ENCODE data around the gene GGA3. TPM values are rescaled to one million over a fixed set of nuclear protein-coding genes. Genes with fewer than 3 reads are reported as not detected.

The GGA3 gene
- total RNA-seq, 1 donor from 2014 or later = 116 TPM

DNA sequence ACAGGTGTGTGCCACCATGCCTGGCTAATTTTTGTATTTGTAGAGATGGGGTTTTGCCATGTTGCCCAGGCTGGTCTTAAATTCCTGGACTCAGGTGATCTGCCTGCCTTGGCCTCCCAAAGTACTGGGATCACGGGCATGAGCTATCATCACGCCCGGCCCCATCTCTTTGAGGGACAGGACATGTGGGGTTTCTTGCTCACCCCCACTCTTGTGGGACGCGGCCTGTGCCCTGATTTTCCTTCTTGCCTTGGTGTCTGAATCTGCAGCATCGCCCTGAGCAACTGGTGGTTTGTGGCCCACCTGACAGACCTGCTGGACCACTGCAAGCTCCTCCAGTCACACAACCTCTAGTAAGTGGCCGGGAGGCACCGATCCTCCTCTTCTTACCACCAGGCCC lies 30.3 kb downstream of the GGA3 start:
- TF ChIP-seq, protein P1, sequence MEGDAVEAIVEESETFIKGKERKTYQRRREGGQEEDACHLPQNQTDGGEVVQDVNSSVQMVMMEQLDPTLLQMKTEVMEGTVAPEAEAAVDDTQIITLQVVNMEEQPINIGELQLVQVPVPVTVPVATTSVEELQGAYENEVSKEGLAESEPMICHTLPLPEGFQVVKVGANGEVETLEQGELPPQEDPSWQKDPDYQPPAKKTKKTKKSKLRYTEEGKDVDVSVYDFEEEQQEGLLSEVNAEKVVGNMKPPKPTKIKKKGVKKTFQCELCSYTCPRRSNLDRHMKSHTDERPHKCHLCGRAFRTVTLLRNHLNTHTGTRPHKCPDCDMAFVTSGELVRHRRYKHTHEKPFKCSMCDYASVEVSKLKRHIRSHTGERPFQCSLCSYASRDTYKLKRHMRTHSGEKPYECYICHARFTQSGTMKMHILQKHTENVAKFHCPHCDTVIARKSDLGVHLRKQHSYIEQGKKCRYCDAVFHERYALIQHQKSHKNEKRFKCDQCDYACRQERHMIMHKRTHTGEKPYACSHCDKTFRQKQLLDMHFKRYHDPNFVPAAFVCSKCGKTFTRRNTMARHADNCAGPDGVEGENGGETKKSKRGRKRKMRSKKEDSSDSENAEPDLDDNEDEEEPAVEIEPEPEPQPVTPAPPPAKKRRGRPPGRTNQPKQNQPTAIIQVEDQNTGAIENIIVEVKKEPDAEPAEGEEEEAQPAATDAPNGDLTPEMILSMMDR (IDR thresholded peaks at IDR 0.05) = no peak
- Mint-ChIP-seq H3K9me3 (no peaks in the 10 kb centered on the region), H3K27me3 (no peaks in the 10 kb centered on the region), H3K4me1 (no peaks in the 10 kb centered on the region), H3K36me3 (ENCODE audit: low read depth) (peaks cover 87% of the 10 kb centered on the region), H3K27ac (no peak overlapping the region), H3K4me3 (no peak overlapping the region)
- ATAC-seq (ENCODE audit: low read depth) (no peak), DNase-seq (no peak)
- ChIA-PET CTCF (interaction anchor here (1.2 kb wide), 1 partner anchor 270 kb away, joined by 3 read pairs; no protein-coding TSS in a partner anchor), POLR2A (interaction anchor here (0.5 to 1.5 kb wide), 3 partner anchors 20 to 200 kb away, joined by 4 to 8 read pairs (median 6); no protein-coding TSS in a partner anchor)
- intact Hi-C loops (cut with micrococcal nuclease) = no loop called here

DNA sequence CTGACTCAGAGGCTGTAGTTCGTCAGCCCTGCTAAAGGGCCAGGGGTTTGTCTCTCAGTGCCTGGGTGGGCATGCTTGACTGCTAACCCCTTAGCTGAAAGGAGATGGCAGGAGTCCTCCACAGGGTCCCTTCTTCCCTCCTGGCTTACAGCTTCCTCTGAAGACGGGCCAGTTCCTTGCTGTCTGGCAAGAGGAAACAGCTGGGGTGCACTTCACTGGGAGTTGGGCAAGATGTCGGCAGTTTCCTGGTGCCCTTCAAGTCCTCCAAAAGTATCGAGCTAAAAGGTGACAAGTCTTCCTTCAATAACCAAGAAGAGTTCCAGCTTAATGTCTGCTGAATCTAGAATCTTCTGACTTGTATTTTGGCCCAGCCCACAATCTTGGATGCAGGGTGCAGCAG lies 32.6 kb downstream of the GGA3 start:
- DNase-seq (no peak), ATAC-seq (ENCODE audit: low read depth) (no peak)
- ChIA-PET POLR2A (interaction anchor here (0.6 kb wide), 1 partner anchor 220 kb away, joined by 3 read pairs; no protein-coding TSS in a partner anchor), CTCF (no interaction called here)
- Mint-ChIP-seq H3K27me3 (no peaks in the 10 kb centered on the region), H3K9me3 (no peaks in the 10 kb centered on the region), H3K4me3 (no peak overlapping the region), H3K4me1 (no peaks in the 10 kb centered on the region), H3K36me3 (ENCODE audit: low read depth) (peaks cover 84% of the 10 kb centered on the region), H3K27ac (no peak overlapping the region)
- TF ChIP-seq, protein P1 (IDR thresholded peaks at IDR 0.05) = no peak
- intact Hi-C loops (cut with micrococcal nuclease) = no loop called here

DNA sequence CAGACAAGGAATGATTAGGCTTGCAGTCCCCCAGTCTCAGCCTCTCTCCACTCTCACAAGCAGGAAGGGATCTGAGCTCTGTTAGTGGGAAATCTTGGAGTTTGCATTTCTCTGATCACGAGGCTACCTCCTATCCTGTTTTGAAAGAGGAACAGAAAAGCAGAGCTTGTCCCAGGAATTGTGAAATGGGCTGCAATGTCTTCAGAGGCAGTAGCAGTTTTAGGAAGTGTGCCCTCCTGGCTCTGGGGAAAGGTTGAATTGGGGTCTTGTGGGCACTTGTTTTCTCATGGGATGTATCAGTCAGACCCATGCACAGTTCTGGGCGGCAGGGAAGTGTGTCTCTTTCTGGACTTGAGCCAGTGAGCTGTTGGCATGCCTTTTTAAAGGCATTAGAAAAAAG lies 33.1 kb downstream of the GGA3 start:
- intact Hi-C loops (cut with micrococcal nuclease) = no loop called here
- Mint-ChIP-seq H3K27me3 (no peaks in the 10 kb centered on the region), H3K4me1 (no peaks in the 10 kb centered on the region), H3K36me3 (ENCODE audit: low read depth) (peaks cover 85% of the 10 kb centered on the region), H3K4me3 (no peak overlapping the region), H3K9me3 (no peaks in the 10 kb centered on the region), H3K27ac (no peak overlapping the region)
- POLR2A ChIA-PET = no interaction called here
- TF ChIP-seq, protein P1 (IDR thresholded peaks at IDR 0.05) = no peak
- no peak for DNase-seq
- no peak for ATAC-seq (ENCODE audit: low read depth)
- CTCF ChIA-PET = no interaction called here

DNA sequence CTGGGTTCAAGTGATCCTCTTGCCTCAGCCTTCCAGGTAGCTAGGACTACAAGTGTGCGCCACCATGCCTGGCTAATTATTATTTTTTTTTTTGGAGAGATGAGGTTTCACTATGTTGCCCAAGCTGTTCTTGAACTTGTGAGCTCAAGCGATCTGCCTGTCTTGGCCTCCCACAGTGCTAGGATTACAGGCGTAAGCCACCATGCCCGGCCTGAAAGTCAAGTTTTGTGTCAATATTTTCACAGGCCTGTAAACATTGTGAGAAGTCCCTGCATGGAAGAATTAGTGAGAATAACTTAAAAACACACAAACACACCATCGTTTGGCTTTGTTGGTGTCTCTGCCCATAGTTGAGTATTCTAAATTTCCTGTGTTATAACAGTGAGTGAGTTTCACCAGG lies 33.7 kb downstream of the GGA3 start:
- DNase-seq = no peak
- TF ChIP-seq, protein P1 (IDR thresholded peaks at IDR 0.05) = no peak
- no peak overlapping the region for H3K27ac Mint-ChIP-seq
- H3K36me3 Mint-ChIP-seq (ENCODE audit: low read depth) = peaks cover 83% of the 10 kb centered on the region
- H3K4me3 Mint-ChIP-seq = no peak overlapping the region
- H3K4me1 Mint-ChIP-seq = no peaks in the 10 kb centered on the region
- intact Hi-C loops (cut with micrococcal nuclease) = no loop called here
- no peak for ATAC-seq (ENCODE audit: low read depth)
- ChIA-PET CTCF (no interaction called here), POLR2A (no interaction called here)
- no peaks in the 10 kb centered on the region for H3K9me3 Mint-ChIP-seq
- no peaks in the 10 kb centered on the region for H3K27me3 Mint-ChIP-seq

DNA sequence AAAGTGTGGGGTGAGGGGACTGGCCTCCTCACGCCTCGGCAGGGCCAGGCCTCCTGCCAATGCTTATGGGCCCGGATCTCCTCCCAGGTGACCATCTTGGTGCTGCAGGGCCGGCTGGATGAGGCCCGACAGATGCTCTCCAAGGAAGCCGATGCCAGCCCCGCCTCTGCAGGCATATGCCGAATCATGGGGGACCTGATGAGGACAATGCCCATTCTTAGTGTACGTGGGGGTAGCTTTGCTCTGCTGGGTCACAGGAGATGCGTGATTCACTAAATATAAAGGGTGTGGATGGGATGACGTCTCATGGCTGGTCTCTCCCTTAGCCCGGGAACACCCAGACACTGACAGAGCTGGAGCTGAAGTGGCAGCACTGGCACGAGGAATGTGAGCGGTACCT lies 36.4 kb downstream of the GGA3 start:
- intact Hi-C loops (cut with micrococcal nuclease) = no loop called here
- H3K27ac Mint-ChIP-seq = no peak overlapping the region
- ChIA-PET CTCF (interaction anchor here (1.3 kb wide), 1 partner anchor 187 kb away, joined by 3 read pairs; no protein-coding TSS in a partner anchor), POLR2A (no interaction called here)
- no peaks in the 10 kb centered on the region for H3K9me3 Mint-ChIP-seq
- no peak for DNase-seq
- H3K4me3 Mint-ChIP-seq = no peak overlapping the region
- H3K36me3 Mint-ChIP-seq (ENCODE audit: low read depth) = peaks cover 68% of the 10 kb centered on the region
- no peaks in the 10 kb centered on the region for H3K4me1 Mint-ChIP-seq
- ATAC-seq (ENCODE audit: low read depth) = no peak
- H3K27me3 Mint-ChIP-seq = no peaks in the 10 kb centered on the region
- TF ChIP-seq, protein P1 (IDR thresholded peaks at IDR 0.05) = no peak

All from activated B cell treated with CpG ODN at 0.5 μM for 24 hours (primary cell).